HG03460 (cell line): Measurements from ENCODE around the gene EPHA2.

Source experiments
- ATAC-seq: cut with Tn5 transposase; IDR thresholded peaks from one replicate; pipeline ENCODE4 v1.9.1; 2021; ENCODE audit not compliant: unreplicated experiment

EPHA2 gene

GRCh38 chr1:16095447-16095846 is 60.4 kb downstream of the EPHA2 start:
- ATAC-seq = no peak

- no peak for ATAC-seq
Measured at GRCh38 chr1:16094453-16095158, 61.3 kb downstream of the EPHA2 start.

DNA sequence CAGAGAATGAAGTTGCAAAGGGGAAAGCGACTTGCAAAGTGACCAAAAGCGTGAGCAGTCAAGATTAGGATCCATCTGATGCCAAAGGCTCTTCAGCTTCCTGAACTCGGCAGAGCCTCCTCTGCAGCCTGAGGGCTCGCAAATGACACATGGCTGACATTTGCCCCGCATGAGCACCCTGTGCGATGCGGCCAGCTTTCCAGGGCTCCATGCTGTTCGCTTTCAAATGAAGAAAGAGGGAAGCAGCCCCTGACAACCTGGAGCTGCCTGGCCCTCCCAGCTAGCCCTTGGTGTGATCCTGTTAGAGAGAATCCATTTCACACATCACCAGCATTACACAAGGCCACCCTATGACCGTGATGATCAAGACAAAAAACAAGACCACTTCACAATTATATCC is 62.3 kb downstream of the EPHA2 start:
- ATAC-seq = no peak

GRCh38 chr1:16092923-16093511 is 62.9 kb downstream of the EPHA2 start:
- ATAC-seq = no peak

DNA sequence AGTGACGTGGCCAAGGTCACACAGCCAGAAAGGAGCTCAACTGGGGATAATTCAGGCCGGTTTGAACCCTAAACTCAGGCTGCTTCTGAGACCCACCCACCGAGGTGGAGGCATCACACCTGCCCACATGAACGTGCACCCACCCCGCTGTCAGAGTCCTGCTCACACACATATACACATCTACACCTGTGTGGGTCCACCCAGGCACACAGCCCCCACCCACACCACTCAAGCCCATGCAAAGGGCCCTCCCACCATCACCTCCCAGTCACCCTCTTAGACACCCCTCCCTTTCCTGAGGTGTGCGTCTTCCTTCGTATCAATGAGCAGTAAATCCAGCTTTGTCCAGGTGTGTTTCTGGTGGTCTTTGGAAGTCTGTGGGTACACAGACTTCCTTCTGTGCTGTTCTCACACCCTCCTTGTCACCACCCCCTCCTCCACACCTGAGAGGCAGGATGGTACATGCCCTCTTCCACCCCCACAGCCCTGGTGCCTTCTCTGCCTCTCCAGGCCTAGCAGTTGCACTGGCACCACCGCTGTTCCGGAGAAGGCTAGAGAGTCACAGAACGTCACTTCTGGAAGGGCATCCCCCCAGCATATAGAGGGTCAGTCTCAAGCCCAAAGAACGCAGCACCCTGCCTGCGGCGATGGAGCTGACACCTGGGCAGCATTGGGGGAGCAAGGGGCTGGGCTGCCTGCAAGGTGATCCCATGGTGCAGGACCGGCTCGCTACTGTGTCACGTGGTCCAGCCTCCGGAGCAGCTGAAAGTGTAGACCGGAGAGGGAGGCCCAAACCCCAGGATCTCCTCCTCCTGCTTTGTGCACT is 63.6 kb downstream of the EPHA2 start:
- no peak for ATAC-seq

GRCh38 chr1:16091296-16091695 is 64.6 kb downstream of the EPHA2 start:
- no peak for ATAC-seq

DNA sequence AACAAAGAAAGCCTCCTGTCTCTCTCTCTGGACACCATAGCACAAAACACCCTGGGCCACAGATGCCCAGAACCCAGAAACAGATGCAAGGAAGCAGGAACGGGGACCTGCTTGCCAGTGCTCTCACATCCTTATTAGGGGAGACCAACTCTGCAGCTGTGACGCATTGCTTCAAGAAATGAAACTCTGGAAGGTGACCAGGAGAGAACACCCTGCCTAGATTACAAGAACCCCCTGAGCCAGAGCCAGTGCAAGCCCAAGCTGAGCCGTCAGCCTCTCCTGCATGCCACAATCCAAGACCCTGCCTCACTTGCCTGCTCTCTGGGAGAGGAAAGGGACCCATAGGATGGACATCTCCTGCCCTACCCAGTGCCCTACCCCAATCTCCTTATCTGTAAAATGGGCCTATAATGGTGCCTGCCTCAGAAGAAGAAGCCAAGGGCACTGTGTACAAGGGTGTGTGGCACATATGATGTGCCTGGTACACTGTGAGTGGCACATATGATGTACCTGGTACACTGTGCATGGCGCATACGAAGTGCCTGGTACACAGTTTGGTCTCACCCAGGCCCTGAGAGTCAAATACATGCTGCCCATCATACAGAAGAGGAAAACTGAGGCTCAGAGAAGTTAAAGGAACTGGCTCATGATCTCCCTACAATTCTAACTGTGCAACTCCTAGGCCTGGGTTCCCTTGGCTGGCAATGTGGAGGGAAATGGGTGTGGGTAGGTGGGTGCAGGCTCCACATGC is 65.6 kb downstream of the EPHA2 start:
- no peak for ATAC-seq

DNA sequence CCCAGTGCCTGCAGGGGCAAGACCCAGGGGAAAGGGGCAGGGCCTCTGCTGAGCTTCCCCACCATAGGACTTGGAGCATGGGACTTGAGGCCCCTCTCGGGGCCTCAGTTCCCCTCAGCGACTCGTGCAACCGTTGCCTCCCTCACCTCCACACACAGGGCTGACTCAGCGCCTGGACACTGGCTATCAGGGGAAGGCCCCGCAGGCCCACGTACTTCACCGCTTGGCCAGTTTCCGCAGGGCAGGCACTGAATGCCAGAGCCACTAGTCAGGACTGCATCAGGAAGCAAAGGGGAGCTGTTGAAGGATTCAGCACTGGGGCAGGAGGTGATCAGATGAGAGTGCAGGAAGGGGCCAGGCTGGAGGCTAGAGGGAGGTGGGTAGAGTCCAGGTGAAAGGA is 66.9 kb downstream of the EPHA2 start:
- no peak for ATAC-seq

GRCh38 chr1:16088351-16088911 is 67.4 kb downstream of the EPHA2 start:
- no peak for ATAC-seq

GRCh38 chr1:16087733-16088132 is 68.1 kb downstream of the EPHA2 start:
- ATAC-seq = no peak

DNA sequence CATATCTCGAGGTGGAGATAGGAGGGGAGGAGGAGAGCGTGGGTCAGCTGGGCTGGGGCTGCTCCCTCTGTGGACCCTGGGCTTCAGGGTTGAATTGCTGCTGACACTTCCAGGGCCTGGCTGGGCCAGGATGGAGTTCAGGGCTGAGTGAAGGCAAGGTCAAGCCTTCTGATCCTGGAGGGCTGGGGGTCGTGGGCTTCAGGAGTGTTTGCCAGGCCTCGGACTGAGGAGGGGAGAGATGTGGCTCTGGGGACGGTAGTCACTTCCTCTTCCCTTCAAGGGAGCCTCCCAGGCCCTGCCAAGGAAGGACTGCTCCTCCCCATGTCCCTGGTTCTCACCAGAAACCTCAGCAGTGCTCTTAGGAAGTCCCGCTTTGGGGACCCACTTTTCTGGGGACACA is 70.3 kb downstream of the EPHA2 start:
- no peak for ATAC-seq

DNA sequence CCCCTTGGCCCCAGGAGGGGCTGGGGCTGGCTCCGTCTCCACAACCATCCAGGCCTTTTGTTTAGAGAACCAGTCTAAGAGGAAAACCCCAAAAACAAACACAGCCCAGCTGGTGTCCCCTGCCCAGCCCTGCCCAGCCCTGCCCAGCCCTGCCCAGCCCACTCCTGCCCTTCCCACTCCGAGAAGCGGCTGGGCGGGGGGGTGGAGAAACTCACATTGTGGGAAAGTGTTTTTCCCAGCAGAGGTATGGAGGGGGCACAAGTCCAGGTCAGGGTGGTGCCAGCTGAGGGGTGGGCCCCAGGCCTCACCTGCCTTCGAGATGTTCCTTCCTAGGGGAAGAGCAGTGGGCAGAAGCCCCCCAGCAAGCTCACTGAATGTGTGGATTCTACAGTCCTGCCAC is 72.4 kb downstream of the EPHA2 start:
- no peak for ATAC-seq

DNA sequence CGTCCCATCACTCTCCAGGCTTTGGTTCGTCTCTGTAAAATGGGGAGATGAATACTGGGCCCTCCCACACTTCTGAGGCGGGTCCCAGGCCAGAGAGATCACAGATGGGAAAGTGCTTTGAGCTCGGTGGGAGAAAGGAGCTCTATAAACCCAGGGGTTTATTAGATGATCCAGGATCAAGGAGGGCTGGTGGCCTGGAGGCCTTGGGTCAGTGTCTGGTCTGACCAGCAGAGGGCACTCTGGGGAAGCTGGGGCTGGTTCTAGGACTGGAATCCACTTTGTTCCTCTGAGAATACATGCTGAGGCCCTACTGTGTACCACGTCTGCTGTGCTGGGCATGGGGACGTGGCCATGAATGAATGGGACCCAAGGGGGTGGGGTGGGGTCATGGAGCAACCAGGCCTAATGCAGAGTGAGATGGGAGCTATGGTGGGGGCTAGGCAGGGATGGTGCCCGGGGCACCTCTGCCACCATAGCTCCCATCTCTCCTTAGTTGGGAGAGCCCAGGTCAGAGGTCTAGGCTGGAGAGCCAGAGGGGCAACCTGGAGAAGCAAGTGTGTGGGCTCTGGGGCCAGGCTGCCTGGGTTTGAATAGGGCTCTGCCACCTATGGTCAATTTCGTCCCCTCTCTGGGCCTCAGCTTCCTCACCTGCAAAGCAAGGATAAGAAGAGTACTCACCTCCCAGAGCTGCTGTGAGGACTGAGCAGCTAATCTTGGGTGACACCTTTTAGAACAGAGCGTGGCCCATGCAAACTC is 73.4 kb downstream of the EPHA2 start:
- ATAC-seq = no peak

DNA sequence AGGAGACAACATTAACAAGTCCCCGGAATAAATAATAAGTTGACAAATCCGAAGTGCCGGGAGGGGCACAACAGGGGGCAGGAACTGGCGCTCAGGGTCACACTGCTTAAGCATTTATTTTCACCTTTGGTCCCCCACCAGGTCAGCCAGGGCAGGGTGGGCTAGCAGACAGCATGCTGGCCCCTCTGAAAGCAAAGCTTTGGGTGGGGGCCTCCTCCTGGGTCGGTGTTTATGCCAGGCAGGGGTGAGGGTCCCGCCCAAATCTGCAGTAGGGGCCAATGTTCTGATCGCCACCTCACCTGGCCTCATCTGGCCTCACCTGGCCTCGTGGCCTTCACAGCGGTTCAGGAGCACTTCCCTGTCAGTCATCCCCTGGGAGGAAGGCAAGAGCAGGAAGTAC is 74.2 kb downstream of the EPHA2 start:
- ATAC-seq = no peak

- no peak for ATAC-seq
Measured at GRCh38 chr1:16080422-16081150, 75.3 kb downstream of the EPHA2 start.

GRCh38 chr1:16078925-16079656 is 76.8 kb downstream of the EPHA2 start:
- ATAC-seq = no peak

GRCh38 chr1:16077406-16078245 is 78.2 kb downstream of the EPHA2 start:
- ATAC-seq = no peak

DNA sequence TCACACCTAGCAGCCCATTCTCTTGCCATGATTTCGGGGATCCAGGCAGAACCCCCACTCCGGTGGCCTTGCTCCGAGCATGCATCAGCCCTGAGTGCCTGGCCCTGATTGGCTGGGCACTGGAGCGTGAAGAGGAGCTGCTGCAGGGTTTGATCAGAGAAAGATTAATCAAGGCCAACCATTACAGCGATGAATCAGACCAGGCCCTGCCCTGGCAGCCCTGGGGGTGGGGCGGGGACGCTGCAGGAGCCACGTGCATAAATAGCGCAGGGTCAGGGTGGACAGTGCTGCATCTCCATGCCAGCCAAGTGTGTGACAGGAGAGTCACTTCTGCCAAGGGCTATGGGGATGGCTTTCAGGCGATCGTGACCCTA is 79.0 kb downstream of the EPHA2 start:
- no peak for ATAC-seq
